Measurements from ENCODE around the gene LRRC49.

The LRRC49 gene

DNA sequence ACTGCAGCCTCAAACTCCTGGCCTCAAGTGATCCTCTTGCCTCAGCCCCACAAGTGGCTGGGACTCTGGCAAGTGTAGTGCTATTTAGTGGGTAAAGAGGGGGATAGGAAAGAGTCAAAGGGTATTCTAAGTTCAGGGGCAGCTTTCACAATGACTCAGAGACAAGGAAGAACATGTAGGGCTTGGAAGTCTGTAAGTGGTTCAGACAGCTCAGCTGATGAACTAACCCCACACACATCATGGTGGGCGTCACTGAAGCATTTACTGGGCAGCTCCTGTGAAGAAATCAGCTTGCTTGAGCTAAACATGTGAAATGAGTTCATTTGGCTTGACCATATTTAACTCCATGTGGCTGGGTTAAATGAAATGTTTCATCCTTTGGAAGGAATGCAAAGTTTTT lies 188.1 kb downstream of the LRRC49 start:
- Histone ChIP-seq H3K9me3 (ENCODE audit: control insufficient read depth, insufficient read depth, low read length) (no peaks in the 10 kb centered on the region), H3K9me2 (replicated peaks; ENCODE audit: control insufficient read depth, low read length) (no peaks in the 10 kb centered on the region), H3F3A (ENCODE audit: control insufficient read depth, insufficient read depth) (no peaks in the 10 kb centered on the region), H3K4me2 (ENCODE audit: low read length) (no peak overlapping the region), H3K27me3 (ENCODE audit: control insufficient read depth, low read length) (no peaks in the 10 kb centered on the region), H3K4me1 (ENCODE audit: control insufficient read depth, low read length) (no peaks in the 10 kb centered on the region), H3K27ac (ENCODE audit: low read depth, low read length) (no peak overlapping the region), H3K36me3 (ENCODE audit: control insufficient read depth, low read length) (no peaks in the 10 kb centered on the region), H4K20me1 (ENCODE audit: control insufficient read depth, insufficient read depth, low read depth, low read length) (no peaks in the 10 kb centered on the region), H3K79me2 (ENCODE audit: control insufficient read depth, low read length) (no peaks in the 10 kb centered on the region), H3K4me3 (ENCODE audit: low read length) (no peak overlapping the region)
- TF ChIP-seq EZH2phosphoT487 (IDR thresholded peaks at IDR 0.05; ENCODE audit: borderline replicate concordance, low read length) = no peak
- TF ChIP-seq, protein P1, sequence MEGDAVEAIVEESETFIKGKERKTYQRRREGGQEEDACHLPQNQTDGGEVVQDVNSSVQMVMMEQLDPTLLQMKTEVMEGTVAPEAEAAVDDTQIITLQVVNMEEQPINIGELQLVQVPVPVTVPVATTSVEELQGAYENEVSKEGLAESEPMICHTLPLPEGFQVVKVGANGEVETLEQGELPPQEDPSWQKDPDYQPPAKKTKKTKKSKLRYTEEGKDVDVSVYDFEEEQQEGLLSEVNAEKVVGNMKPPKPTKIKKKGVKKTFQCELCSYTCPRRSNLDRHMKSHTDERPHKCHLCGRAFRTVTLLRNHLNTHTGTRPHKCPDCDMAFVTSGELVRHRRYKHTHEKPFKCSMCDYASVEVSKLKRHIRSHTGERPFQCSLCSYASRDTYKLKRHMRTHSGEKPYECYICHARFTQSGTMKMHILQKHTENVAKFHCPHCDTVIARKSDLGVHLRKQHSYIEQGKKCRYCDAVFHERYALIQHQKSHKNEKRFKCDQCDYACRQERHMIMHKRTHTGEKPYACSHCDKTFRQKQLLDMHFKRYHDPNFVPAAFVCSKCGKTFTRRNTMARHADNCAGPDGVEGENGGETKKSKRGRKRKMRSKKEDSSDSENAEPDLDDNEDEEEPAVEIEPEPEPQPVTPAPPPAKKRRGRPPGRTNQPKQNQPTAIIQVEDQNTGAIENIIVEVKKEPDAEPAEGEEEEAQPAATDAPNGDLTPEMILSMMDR (IDR thresholded peaks at IDR 0.05; ENCODE audit: low read depth, low read length, poor library complexity, severe bottlenecking) = no peak

DNA sequence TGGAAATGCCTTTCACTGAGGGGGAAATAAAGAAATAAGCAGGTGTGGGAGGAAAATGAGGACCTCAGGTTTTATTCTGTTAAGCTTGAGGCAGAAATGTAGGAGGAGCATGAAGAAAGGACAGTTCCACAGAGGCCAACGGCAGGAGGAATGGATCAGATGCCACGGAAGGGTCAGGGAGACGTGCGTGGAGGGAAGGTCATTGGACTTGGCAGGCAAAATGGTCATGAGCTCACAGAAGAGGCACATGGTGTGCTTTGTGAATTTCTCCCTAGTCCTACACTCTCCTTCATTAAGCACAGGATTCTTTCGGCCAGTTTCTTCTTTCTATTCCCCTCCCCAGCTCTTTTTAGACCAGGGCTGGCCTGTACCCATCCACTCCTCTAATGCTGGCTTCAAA lies 190.2 kb downstream of the LRRC49 start:
- Histone ChIP-seq H3K4me2 (ENCODE audit: low read length) (no peak overlapping the region), H3F3A (ENCODE audit: control insufficient read depth, insufficient read depth) (no peaks in the 10 kb centered on the region), H4K20me1 (ENCODE audit: control insufficient read depth, insufficient read depth, low read depth, low read length) (no peaks in the 10 kb centered on the region), H3K27ac (ENCODE audit: low read depth, low read length) (no peak overlapping the region), H3K27me3 (ENCODE audit: control insufficient read depth, low read length) (no peaks in the 10 kb centered on the region), H3K9me3 (ENCODE audit: control insufficient read depth, insufficient read depth, low read length) (no peaks in the 10 kb centered on the region), H3K4me1 (ENCODE audit: control insufficient read depth, low read length) (no peaks in the 10 kb centered on the region), H3K79me2 (ENCODE audit: control insufficient read depth, low read length) (no peaks in the 10 kb centered on the region), H3K4me3 (ENCODE audit: low read length) (no peak overlapping the region), H3K9me2 (replicated peaks; ENCODE audit: control insufficient read depth, low read length) (no peaks in the 10 kb centered on the region), H3K36me3 (ENCODE audit: control insufficient read depth, low read length) (no peaks in the 10 kb centered on the region)
- TF ChIP-seq, protein P1 (IDR thresholded peaks at IDR 0.05; ENCODE audit: low read depth, low read length, poor library complexity, severe bottlenecking) = no peak
- TF ChIP-seq EZH2phosphoT487 (IDR thresholded peaks at IDR 0.05; ENCODE audit: borderline replicate concordance, low read length) = no peak

DNA sequence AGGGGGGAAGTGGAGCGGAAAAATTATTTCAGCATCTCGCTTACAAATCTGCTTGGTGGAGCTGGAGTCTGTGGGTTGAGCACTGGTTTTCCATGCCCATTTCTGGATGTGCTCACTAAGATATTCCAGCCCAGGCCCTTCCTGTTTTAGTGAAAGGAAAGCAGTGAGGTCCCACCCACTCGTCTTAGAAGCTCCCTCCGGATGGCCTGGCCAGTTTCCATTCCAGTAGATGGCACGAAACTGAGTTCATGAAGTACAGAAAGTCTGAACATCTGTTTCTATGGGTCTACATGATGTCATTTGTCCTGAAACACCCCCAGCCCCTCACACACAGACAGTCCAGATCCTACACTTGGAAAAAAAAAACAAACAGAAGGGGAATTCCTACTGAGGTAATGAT lies 190.7 kb downstream of the LRRC49 start:
- H3K4me1 ChIP-seq (ENCODE audit: control insufficient read depth, low read length) = no peaks in the 10 kb centered on the region
- no peak overlapping the region for H3K4me2 ChIP-seq (ENCODE audit: low read length)
- no peaks in the 10 kb centered on the region for H3K27me3 ChIP-seq (ENCODE audit: control insufficient read depth, low read length)
- H3K9me3 ChIP-seq (ENCODE audit: control insufficient read depth, insufficient read depth, low read length) = no peaks in the 10 kb centered on the region
- H3K9me2 ChIP-seq (replicated peaks; ENCODE audit: control insufficient read depth, low read length) = no peaks in the 10 kb centered on the region
- no peak overlapping the region for H3K4me3 ChIP-seq (ENCODE audit: low read length)
- no peaks in the 10 kb centered on the region for H3K36me3 ChIP-seq (ENCODE audit: control insufficient read depth, low read length)
- no peaks in the 10 kb centered on the region for H3F3A ChIP-seq (ENCODE audit: control insufficient read depth, insufficient read depth)
- H4K20me1 ChIP-seq (ENCODE audit: control insufficient read depth, insufficient read depth, low read depth, low read length) = no peaks in the 10 kb centered on the region
- no peak overlapping the region for H3K27ac ChIP-seq (ENCODE audit: low read depth, low read length)
- TF ChIP-seq, protein P1 (IDR thresholded peaks at IDR 0.05; ENCODE audit: low read depth, low read length, poor library complexity, severe bottlenecking) = no peak
- TF ChIP-seq EZH2phosphoT487 (IDR thresholded peaks at IDR 0.05; ENCODE audit: borderline replicate concordance, low read length) = no peak
- H3K79me2 ChIP-seq (ENCODE audit: control insufficient read depth, low read length) = no peaks in the 10 kb centered on the region

DNA sequence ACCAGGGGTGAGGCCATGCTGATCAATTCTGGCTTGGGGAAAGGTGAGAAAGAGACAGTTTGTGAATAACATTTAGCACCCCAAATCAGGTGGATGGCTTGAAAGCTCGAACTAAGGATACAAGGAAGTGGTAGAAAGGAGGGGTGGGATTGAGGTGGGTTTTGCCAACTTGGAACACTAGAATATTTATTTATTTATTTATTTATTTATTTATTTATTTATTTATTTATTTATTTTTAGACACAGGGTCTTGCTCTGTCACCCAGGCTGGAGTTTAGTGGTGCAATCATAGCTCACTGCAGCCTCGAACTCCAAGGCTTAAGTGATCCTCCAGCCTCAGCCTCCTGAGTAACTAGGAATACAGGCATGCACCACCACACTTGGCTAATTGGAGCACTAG lies 191.6 kb downstream of the LRRC49 start:
- H3F3A ChIP-seq (ENCODE audit: control insufficient read depth, insufficient read depth) = no peaks in the 10 kb centered on the region
- no peaks in the 10 kb centered on the region for H3K4me1 ChIP-seq (ENCODE audit: control insufficient read depth, low read length)
- no peak overlapping the region for H3K4me3 ChIP-seq (ENCODE audit: low read length)
- TF ChIP-seq EZH2phosphoT487 (IDR thresholded peaks at IDR 0.05; ENCODE audit: borderline replicate concordance, low read length) = no peak
- TF ChIP-seq, protein P1 (IDR thresholded peaks at IDR 0.05; ENCODE audit: low read depth, low read length, poor library complexity, severe bottlenecking) = no peak
- no peak overlapping the region for H3K27ac ChIP-seq (ENCODE audit: low read depth, low read length)
- H3K9me3 ChIP-seq (ENCODE audit: control insufficient read depth, insufficient read depth, low read length) = no peaks in the 10 kb centered on the region
- no peaks in the 10 kb centered on the region for H3K9me2 ChIP-seq (replicated peaks; ENCODE audit: control insufficient read depth, low read length)
- H3K27me3 ChIP-seq (ENCODE audit: control insufficient read depth, low read length) = no peaks in the 10 kb centered on the region
- no peak overlapping the region for H3K4me2 ChIP-seq (ENCODE audit: low read length)
- H3K36me3 ChIP-seq (ENCODE audit: control insufficient read depth, low read length) = no peaks in the 10 kb centered on the region
- no peaks in the 10 kb centered on the region for H3K79me2 ChIP-seq (ENCODE audit: control insufficient read depth, low read length)
- H4K20me1 ChIP-seq (ENCODE audit: control insufficient read depth, insufficient read depth, low read depth, low read length) = no peaks in the 10 kb centered on the region
